Upper lobe of right lung (tissue), 1 donor: ENCODE results near the gene LGALS4. TPM values are rescaled to one million over a fixed set of nuclear protein-coding genes. Genes with fewer than 3 reads are reported as not detected.
"Not testable (repeated sequence)": the region's sequence is repeated elsewhere in the genome, so short reads cannot be mapped to it uniquely, and the experiment has no call there.

Experiments
- ATAC-seq: fragments of 200-7000 bp; cut with Tn5 transposase; one replicate; pipeline ENCODE4 v1.9.1; 2020; ENCODE audit warnings: mild to moderate bottlenecking, moderate library complexity
- DNase-seq: peaks from one replicate; pipeline ENCODE4 v3.0.0-alpha.2; 2020
- H3K27ac ChIP-seq: fragments of 200-600 bp; one replicate; pipeline ENCODE4 v1.8.0; 2022
- H3K27me3 ChIP-seq: fragments of 200-600 bp; one replicate; pipeline ENCODE4 v1.8.0; 2022; ENCODE audit warnings: mild to moderate bottlenecking
- H3K36me3 ChIP-seq: fragments of 200-600 bp; one replicate; pipeline ENCODE4 v1.8.0; 2022
- H3K4me1 ChIP-seq: fragments of 200-600 bp; one replicate; pipeline ENCODE4 v1.8.0; 2022
- H3K4me3 ChIP-seq: fragments of 200-600 bp; one replicate; pipeline ENCODE4 v1.8.0; 2022; ENCODE audit warnings: mild to moderate bottlenecking
- H3K9me3 ChIP-seq: fragments of 200-600 bp; one replicate; pipeline ENCODE4 v1.8.0; 2022
- intact Hi-C: fragments of 100-400 bp; cut with DNase I; formaldehyde crosslinking; loops from one replicate; pipeline ENCODE4 v1.11.0; 2022
- long read RNA-seq: library from polyadenylated mRNA; unstranded; transcript quantifications from one replicate; pipeline ENCODE4 v2.0.0, GENCODE V29; 2021
- total RNA-seq: library from RNA; stranded (reverse); fragmentation: NEBNext Ultra II Directional; extraction: Animal tissue kit (Norgen Biotek cat#: 25700); gene quantifications from one replicate; pipeline ENCODE4 v1.2.1, GENCODE V29; 2021
- TF ChIP-seq, protein P1 (sequence below): fragments of 200-600 bp; IDR thresholded peaks from one replicate; pipeline ENCODE4 v1.8.0; 2022; ENCODE audit warnings: antibody characterized with exemption
- donor health status: DM: no; HTN: yes; CAD: no; lungs with severe emphysema.

Gene LGALS4, protein sequence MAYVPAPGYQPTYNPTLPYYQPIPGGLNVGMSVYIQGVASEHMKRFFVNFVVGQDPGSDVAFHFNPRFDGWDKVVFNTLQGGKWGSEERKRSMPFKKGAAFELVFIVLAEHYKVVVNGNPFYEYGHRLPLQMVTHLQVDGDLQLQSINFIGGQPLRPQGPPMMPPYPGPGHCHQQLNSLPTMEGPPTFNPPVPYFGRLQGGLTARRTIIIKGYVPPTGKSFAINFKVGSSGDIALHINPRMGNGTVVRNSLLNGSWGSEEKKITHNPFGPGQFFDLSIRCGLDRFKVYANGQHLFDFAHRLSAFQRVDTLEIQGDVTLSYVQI
- total RNA-seq: 3.7 TPM
- long read RNA-seq, partial matches to known transcripts: 2 of 5 reads
- long read RNA-seq, other reads (novel, unspliced or antisense): 0 of 5 reads

DNA sequence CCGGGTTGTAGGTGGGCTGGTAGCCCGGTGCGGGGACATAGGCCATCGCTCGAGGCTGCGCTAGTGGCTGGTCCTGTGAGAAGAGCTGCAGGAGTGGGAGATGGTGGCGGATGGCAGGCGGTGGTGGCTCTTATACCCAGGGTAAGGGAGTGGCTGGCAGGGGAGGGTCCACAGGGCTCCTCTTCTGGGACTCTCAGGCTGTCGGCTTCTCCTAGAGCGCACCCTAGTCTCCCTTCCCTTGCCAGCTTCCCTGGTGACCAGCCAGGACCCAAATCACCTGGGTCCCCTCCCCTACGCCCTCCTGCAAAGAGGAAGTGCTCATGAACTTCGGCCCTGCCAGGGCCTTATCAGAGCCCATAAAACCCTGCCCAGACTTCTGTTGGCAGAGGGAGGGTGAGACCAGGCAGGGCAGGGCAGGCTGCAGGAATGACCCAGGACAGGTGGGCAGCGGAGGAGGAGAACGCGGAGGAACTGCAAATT is at the start of gene LGALS4:
LGALS4 (minus strand) TSS at position 105 of the 480 bp plus-strand sequence; CDS start at position 46, 59 bp downstream.
- intact Hi-C loops: no loop called here
- H3K27me3 ChIP-seq: no peaks in the 10 kb centered on the region
- no peaks in the 10 kb centered on the region for H3K9me3 ChIP-seq
- no peak within 1 kb of the TSS for H3K4me3 ChIP-seq
- TF ChIP-seq, protein P1, sequence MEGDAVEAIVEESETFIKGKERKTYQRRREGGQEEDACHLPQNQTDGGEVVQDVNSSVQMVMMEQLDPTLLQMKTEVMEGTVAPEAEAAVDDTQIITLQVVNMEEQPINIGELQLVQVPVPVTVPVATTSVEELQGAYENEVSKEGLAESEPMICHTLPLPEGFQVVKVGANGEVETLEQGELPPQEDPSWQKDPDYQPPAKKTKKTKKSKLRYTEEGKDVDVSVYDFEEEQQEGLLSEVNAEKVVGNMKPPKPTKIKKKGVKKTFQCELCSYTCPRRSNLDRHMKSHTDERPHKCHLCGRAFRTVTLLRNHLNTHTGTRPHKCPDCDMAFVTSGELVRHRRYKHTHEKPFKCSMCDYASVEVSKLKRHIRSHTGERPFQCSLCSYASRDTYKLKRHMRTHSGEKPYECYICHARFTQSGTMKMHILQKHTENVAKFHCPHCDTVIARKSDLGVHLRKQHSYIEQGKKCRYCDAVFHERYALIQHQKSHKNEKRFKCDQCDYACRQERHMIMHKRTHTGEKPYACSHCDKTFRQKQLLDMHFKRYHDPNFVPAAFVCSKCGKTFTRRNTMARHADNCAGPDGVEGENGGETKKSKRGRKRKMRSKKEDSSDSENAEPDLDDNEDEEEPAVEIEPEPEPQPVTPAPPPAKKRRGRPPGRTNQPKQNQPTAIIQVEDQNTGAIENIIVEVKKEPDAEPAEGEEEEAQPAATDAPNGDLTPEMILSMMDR: no peak
- no peak for DNase-seq
- peaks cover 3% of the 10 kb centered on the region for H3K4me1 ChIP-seq
- peaks cover 32% of the 10 kb centered on the region for H3K36me3 ChIP-seq
- no peak within 1 kb of the TSS for H3K27ac ChIP-seq
- ATAC-seq: peak; percentile 75

- H3K36me3 ChIP-seq: no peaks in the 10 kb centered on the region
- ATAC-seq: no peak
- DNase-seq: no peak
- H3K9me3 ChIP-seq: no peaks in the 10 kb centered on the region
- no peak overlapping the region for H3K27ac ChIP-seq
- H3K4me3 ChIP-seq: no peak overlapping the region
- H3K4me1 ChIP-seq: peaks cover 33% of the 10 kb centered on the region
- no peaks in the 10 kb centered on the region for H3K27me3 ChIP-seq
- TF ChIP-seq, protein P1: no peak
- intact Hi-C loops: no loop called here
Measured at GRCh38 chr19:38861368-38861767, 48.6 kb upstream of the LGALS4 start.

DNA sequence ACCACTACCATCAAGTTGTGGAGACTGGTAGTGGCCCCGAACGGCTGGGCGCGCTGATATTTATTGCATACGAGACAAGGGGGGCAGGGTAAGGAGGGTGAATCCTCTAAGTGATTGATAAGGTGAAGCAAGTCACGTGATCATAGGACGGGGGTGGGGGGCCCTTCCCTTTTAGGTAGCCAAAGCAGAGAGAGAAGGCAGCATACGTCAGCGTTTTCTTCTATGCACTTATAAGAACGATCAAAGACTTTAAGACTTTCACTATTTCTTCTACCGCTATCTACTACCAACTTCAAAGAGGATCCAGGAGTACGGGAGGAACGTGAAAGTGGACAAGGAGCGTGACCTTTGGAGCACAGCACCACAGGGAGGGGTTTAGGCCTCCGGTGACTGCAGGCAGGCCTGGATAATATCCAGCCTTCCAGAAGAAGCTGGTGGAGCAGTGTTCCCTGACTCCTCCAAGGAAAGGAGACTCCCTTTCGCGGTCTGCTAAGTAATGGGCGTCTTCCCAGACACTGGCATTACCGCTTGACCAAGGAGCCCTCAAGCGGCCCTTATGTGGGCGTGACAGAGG is 47.0 kb upstream of the LGALS4 start:
- H3K27me3 ChIP-seq, DNase-seq, H3K9me3 ChIP-seq, intact Hi-C loops, H3K36me3 ChIP-seq, ATAC-seq, H3K4me3 ChIP-seq, H3K27ac ChIP-seq: not testable (repeated sequence)
- H3K4me1 ChIP-seq: peaks cover 26% of the 10 kb centered on the region

DNA sequence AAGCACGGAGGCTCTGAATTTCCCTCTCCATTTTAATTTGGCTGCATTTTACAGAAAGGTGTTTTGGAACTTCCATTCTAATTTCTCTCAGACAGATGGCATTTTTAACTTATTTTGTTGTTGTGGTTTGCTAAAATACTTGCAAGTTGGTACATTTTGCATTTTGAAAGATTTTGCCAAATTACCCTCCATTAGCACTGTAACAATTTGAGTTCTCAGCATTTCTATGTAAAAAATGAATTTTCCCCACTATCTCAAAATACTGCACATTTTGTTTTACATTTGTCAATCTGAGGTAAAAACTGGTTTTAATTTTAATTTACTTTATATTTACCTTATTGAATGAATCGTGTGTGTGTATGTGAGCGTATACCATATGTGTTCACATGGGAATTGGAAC is 44.1 kb upstream of the LGALS4 start:
- ATAC-seq (no peak), DNase-seq (no peak)
- Histone ChIP-seq H3K36me3 (no peaks in the 10 kb centered on the region), H3K4me3 (no peak overlapping the region), H3K9me3 (no peaks in the 10 kb centered on the region), H3K27ac (no peak overlapping the region), H3K27me3 (no peaks in the 10 kb centered on the region), H3K4me1 (peaks cover 11% of the 10 kb centered on the region)
- TF ChIP-seq, protein P1: no peak
- intact Hi-C loops: no loop called here

GRCh38 chr19:38855751-38856150 is 43.0 kb upstream of the LGALS4 start:
- peaks cover 14% of the 10 kb centered on the region for H3K4me1 ChIP-seq
- H3K4me3 ChIP-seq, DNase-seq, H3K27ac ChIP-seq, H3K9me3 ChIP-seq, ATAC-seq, H3K36me3 ChIP-seq, H3K27me3 ChIP-seq, intact Hi-C loops: not testable (repeated sequence)

- H3K4me3 ChIP-seq, ATAC-seq, H3K36me3 ChIP-seq, H3K9me3 ChIP-seq, intact Hi-C loops, H3K27ac ChIP-seq, H3K27me3 ChIP-seq, DNase-seq: not testable (repeated sequence)
- H3K4me1 ChIP-seq: peaks cover 15% of the 10 kb centered on the region
Measured at GRCh38 chr19:38854961-38855360, 42.2 kb upstream of the LGALS4 start.

GRCh38 chr19:38853214-38853613 is 40.5 kb upstream of the LGALS4 start:
- Histone ChIP-seq H3K4me1 (peaks cover 19% of the 10 kb centered on the region), H3K27ac (peak overlapping the region; percentile 99), H3K9me3 (no peaks in the 10 kb centered on the region), H3K36me3 (no peaks in the 10 kb centered on the region), H3K27me3 (no peaks in the 10 kb centered on the region), H3K4me3 (peak overlapping the region; percentile 77)
- ATAC-seq: no peak
- DNase-seq: no peak
- intact Hi-C loops: no loop called here
- TF ChIP-seq, protein P1: no peak
